Uterus (tissue), 4 donors: ENCODE data around the gene PLXNA2. TPM values are rescaled to one million over a fixed set of nuclear protein-coding genes. Genes with fewer than 3 reads are reported as not detected.

Experiments used
- DNase-seq, 2 donors: peaks; one replicate each; pipeline ENCODE4 v3.0.0-alpha.2; 2019 to 2020
- H3K27ac ChIP-seq, 2 donors: fragments of 200-600 bp; sonication (generic); 1 replicate in 1 of 2; 2 replicates in 1 of 2; pipeline ENCODE4 v1.5.1; 2016 to 2018
- H3K27me3 ChIP-seq, 2 donors: fragments of 200-600 bp; sonication (generic); one replicate each; pipeline ENCODE4 v1.5.1; 2018 to 2019; ENCODE audit warnings: control low read depth in 1 of 2
- H3K36me3 ChIP-seq, 2 donors: fragments of 200-600 bp; sonication (generic); one replicate each; pipeline ENCODE4 v1.5.1; 2019; ENCODE audit warnings: control low read depth in 1 of 2
- H3K4me1 ChIP-seq, 2 donors: fragments of 200-600 bp; sonication (generic); one replicate each; pipeline ENCODE4 v1.5.1; 2018 to 2019; ENCODE audit warnings: control low read depth in 1 of 2
- H3K4me3 ChIP-seq, 2 donors: fragments of 200-600 bp; sonication (generic); 1 replicate in 1 of 2; 2 replicates in 1 of 2; pipeline ENCODE4 v1.5.1; 2018 to 2019; ENCODE audit warnings: mild to moderate bottlenecking in 1 of 2
- H3K9me3 ChIP-seq, 2 donors: fragments of 200-600 bp; sonication (generic); one replicate each; pipeline ENCODE4 v1.5.1; 2019; ENCODE audit warnings: control low read depth in 1 of 2
- CTCF ChIP-seq, 4 experiments: fragments of 200-600 bp in 2 of 4; fragments of 450-650 bp in 2 of 4; sonication (generic) in 2 of 4; IDR thresholded peaks; one replicate each; pipeline ENCODE4 v1.5.1; 2016 to 2019; ENCODE audit warnings: antibody characterized with exemption in 4 of 4, mild to moderate bottlenecking in 2 of 4, moderate library complexity in 1 of 4
- POLR2A ChIP-seq, 2 donors: fragments of 450-650 bp; IDR thresholded peaks; one replicate each; pipeline ENCODE4 v1.6.1; 2016; ENCODE audit warnings: antibody characterized with exemption in 2 of 2, mild to moderate bottlenecking in 1 of 2, moderate library complexity in 1 of 2
- intact Hi-C: fragments of 100-400 bp; cut with DNase I; formaldehyde crosslinking; loops from one replicate; pipeline ENCODE4 v1.15.1; 2023; ENCODE audit warnings: low total_unique reads
- total RNA-seq, 4 donors: library from RNA; depleted of rRNA in 3 of 4; stranded (reverse); fragments of >200 nt in 3 of 4; gene quantifications; one replicate each; pipeline versions ENCODE4 v1.1.0 to v1.2.4, GENCODE V29; 2014 to 2023
- donor health status: DM: yes; HTN: yes; CAD: no.

The PLXNA2 gene
- total RNA-seq, 4 donors from 2014 or later: 5.4 to 94.5 (median 9.5) TPM

GRCh38 chr1:208171616-208172422, 72.4 kb downstream of the PLXNA2 start:
- TF ChIP-seq POLR2A (IDR thresholded peaks at IDR 0.05) (no peak), CTCF (IDR thresholded peaks at IDR 0.05) (no peak)
- H3K4me1 ChIP-seq: no peaks in the 10 kb centered on the region
- no peaks in the 10 kb centered on the region for H3K9me3 ChIP-seq
- H3K27ac ChIP-seq: peak overlapping the region in 1 of 2 donors; percentile 35
- intact Hi-C loops: loop anchor here (10.0 kb wide), 1 partner anchor 63 kb away; no protein-coding TSS in a partner anchor
- H3K36me3 ChIP-seq: no peaks in the 10 kb centered on the region
- no peaks in the 10 kb centered on the region for H3K27me3 ChIP-seq
- no peak overlapping the region for H3K4me3 ChIP-seq
- DNase-seq: no peak

- Histone ChIP-seq H3K9me3 (no peaks in the 10 kb centered on the region), H3K27me3 (no peaks in the 10 kb centered on the region), H3K4me3 (no peak overlapping the region), H3K27ac (no peak overlapping the region), H3K4me1 (no peaks in the 10 kb centered on the region), H3K36me3 (no peaks in the 10 kb centered on the region)
- no peak for DNase-seq
- no peak for TF ChIP-seq POLR2A (IDR thresholded peaks at IDR 0.05)
- no peak for TF ChIP-seq CTCF (IDR thresholded peaks at IDR 0.05)
- intact Hi-C loops: loop anchor here (10.0 kb wide), 1 partner anchor 65 kb away; no protein-coding TSS in a partner anchor
Observed at GRCh38 chr1:208170252-208170651, 73.9 kb downstream of the PLXNA2 start.

- no peak overlapping the region for H3K4me3 ChIP-seq
- H3K4me1 ChIP-seq: no peaks in the 10 kb centered on the region
- H3K27me3 ChIP-seq: no peaks in the 10 kb centered on the region
- H3K36me3 ChIP-seq: no peaks in the 10 kb centered on the region
- no peak for DNase-seq
- TF ChIP-seq POLR2A (IDR thresholded peaks at IDR 0.05) (no peak), CTCF (IDR thresholded peaks at IDR 0.05) (no peak)
- no peaks in the 10 kb centered on the region for H3K9me3 ChIP-seq
- H3K27ac ChIP-seq: no peak overlapping the region
- intact Hi-C loops: no loop called here
Observed at GRCh38 chr1:208169081-208169879, 74.9 kb downstream of the PLXNA2 start.

GRCh38 chr1:208167261-208167869, 76.8 kb downstream of the PLXNA2 start:
- no peaks in the 10 kb centered on the region for H3K9me3 ChIP-seq
- intact Hi-C loops: no loop called here
- no peak for DNase-seq
- no peak overlapping the region for H3K4me3 ChIP-seq
- no peaks in the 10 kb centered on the region for H3K36me3 ChIP-seq
- no peaks in the 10 kb centered on the region for H3K27me3 ChIP-seq
- H3K27ac ChIP-seq: no peak overlapping the region
- peaks cover 0 to 1% of the 10 kb centered on the region in 2 donors for H3K4me1 ChIP-seq
- TF ChIP-seq POLR2A (IDR thresholded peaks at IDR 0.05): no peak
- TF ChIP-seq CTCF (IDR thresholded peaks at IDR 0.05): no peak
